Subcutaneous adipose tissue (tissue), 4 donors: Measurements from ENCODE around the gene NATD1. TPM values are rescaled to one million over a fixed set of nuclear protein-coding genes. Genes with fewer than 3 reads are reported as not detected.

ENCODE experiments used
- CTCF ChIP-seq: fragments of 450-650 bp; IDR thresholded peaks from one replicate; pipeline ENCODE4 v1.5.1; 2016; ENCODE audit warnings: low read depth, mild to moderate bottlenecking, control low read depth, antibody characterized with exemption, moderate library complexity
- total RNA-seq, 4 donors: library from RNA; depleted of rRNA; stranded (reverse); fragments of >200 nt; gene quantifications; one replicate each; pipeline ENCODE4 v1.1.0, GENCODE V29; 2016

NATD1 gene
- total RNA-seq, 4 donors from 2014 or later, result 4.9 to 31.6 (median 15.1) TPM

- no peak for TF ChIP-seq CTCF
Measured at GRCh38 chr17:21253646-21254441, 634 bp upstream of the NATD1 start.

DNA sequence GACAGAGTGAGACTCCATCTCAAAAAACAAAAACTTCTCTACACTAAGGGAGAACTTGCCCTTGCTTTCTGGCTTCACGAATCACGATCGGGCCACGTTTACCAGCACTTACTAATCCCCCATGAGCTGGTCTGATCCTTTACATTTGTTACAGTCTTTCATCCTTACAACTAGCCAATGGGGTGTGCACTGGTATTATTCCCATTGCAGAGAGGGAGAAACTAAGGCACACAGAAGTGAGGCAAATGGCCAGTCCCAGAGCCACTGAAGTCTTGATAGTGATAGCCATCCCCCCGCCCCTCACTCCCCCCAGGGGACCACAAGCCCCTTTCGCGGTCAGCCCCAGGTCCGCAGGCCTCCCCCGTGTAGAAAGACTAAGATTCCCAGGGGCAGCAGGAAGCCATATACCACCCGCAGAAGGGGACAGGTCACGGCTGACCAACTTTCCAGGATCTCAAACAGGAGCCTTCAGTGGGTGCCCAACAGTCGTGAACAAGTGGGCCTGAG, 868 bp downstream of the NATD1 start:
- no peak for TF ChIP-seq CTCF

- no peak for TF ChIP-seq CTCF
Measured at GRCh38 chr17:21251337-21252010, 1.7 kb downstream of the NATD1 start.

DNA sequence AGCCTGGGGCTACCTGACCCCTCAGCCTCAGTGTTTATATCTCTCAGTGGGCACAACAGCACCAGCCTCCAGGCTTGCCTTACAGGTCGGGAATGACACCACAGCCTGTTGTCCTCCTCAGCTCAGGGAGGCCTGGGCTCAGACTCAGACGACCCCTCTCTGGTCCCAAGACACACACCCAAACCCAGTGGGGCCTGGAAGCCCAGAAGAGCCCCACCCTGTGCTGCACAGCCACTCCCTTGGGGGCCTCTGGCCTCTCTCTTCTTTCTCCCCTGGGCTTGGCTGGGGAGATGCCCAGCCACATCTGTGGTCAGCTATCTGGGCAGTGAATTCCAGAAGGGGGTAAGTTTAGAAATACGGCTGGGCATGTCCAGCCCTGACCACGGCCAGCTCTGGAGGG, 2.4 kb downstream of the NATD1 start:
- TF ChIP-seq CTCF, result no peak

DNA sequence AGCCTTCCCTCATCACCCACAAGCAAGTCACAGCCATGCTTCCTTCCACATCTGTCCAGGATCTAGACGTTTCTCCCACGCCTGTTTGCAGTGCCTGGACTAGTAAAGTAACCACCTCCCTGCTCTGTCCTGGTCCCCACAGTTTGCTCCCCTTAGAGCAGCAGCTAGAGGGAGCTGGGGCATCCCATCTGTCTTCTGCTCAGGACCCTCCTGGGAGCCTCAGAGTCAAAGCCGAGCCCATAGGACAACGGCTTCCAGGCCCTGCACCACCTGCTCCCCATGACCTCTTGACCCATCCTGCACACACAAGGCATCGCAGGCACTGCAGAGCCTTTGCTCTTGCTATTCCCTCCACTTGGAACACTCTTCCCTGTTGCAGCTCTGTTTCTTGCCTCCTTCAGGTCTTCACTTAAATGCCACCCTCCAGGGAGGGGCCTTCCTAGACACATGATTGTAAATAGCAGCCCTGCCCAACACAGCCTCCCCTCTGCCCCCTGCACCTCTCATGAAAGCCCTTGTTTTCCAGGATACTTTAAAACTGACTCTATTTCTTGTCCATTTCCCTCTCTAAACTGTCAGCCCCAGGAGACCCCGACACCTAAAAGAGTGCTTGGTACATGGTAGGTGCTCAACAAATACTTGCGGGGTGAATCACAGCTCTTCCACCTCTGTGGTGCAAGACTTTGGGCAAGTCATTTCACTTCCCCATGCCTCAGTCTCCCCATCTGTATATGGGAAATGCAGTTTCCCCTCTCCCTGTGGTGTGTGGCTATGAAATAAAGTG, 3.1 kb downstream of the NATD1 start:
- TF ChIP-seq CTCF, result no peak

DNA sequence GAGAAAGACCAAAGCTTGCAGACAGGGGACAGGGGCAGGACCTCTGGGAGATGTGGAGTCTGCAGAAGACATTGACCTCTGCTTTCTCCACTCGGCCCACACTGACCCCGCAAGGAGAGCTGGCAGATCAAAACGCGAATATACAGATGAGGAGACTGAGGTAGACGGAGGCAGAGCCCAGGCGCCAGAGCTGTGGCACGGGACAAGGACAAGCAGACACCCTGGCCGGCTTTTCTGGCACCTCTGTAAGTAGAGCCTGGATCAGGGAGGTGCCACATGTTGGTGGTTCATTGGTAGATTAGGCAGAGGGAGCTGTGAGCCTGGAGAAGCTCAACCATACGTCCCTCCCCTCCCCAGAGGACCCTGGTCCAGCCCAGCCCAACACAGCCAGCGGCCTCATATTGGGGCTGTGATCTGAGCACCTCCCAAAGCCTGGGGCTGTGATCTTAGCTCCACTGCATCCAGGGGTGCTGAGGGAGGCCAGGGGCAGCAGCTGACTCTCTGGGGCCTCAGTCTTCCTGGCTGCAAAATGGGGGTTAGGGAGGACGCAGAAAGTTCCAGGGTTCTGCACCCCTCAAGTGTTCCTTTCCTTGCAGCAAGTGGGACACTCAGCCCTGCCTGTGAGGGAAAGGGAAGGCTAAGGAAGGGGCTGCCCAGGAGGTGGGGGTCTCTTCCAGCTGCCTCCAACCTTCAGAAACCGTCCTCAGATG, 4.0 kb downstream of the NATD1 start:
- no peak for TF ChIP-seq CTCF
